Measurements from ENCODE around the gene RPUSD3.

GRCh38 chr3:9817436-9817835, 26.4 kb downstream of the RPUSD3 start:
- TF ChIP-seq EGR1 (IDR thresholded peaks at IDR 0.05), result no peak
- no peak for TF ChIP-seq TEAD4 (IDR thresholded peaks at IDR 0.05)
- no peak for TF ChIP-seq FOXM1 (IDR thresholded peaks at IDR 0.05; ENCODE audit: borderline replicate concordance, low read depth)
- no peak for TF ChIP-seq EP300 (IDR thresholded peaks at IDR 0.05; ENCODE audit: borderline replicate concordance)
- no peak for TF ChIP-seq USF1 (IDR thresholded peaks at IDR 0.05)
